Kidney epithelial cell (primary cell): ENCODE results near the gene DGKA. TPM values are rescaled to one million over a fixed set of nuclear protein-coding genes. Genes with fewer than 3 reads are reported as not detected.
A peak's percentile ranks its signal among the peaks of the same experiment; 100 is the strongest.

Experiments used
- DNase-seq: peaks from one replicate; pipeline ENCODE4 v3.0.0-alpha.2; 2010; ENCODE audit warnings: low read depth
- H3K27me3 ChIP-seq: 2 replicates; pipeline ENCODE4 v1.6.0; 2011; ENCODE audit warnings: low read length; ENCODE audit not compliant: control insufficient read depth, insufficient read depth
- H3K36me3 ChIP-seq: 2 replicates; pipeline ENCODE4 v1.5.1; 2011; ENCODE audit warnings: low read length; ENCODE audit not compliant: control insufficient read depth, insufficient read depth
- H3K4me3 ChIP-seq: 2 replicates; pipeline ENCODE4 v1.5.1; 2011; ENCODE audit warnings: low read depth, mild to moderate bottlenecking, control low read depth, low read length
- CTCF ChIP-seq: IDR thresholded peaks from 2 replicates; pipeline ENCODE4 v1.5.1; 2011; ENCODE audit warnings: mild to moderate bottlenecking, moderate library complexity, low read length, control low read depth, inconsistent platforms; ENCODE audit not compliant: insufficient read depth, poor library complexity, severe bottlenecking
- total RNA-seq: library from RNA; depleted of rRNA; stranded (reverse); fragments of >200 nt; gene quantifications from 2 replicates; pipeline ENCODE4 v1.2.3, GENCODE V29; 2015

Gene DGKA
- total RNA-seq, 1 donor from 2014 or later, result 59.4 TPM

- no peak for DNase-seq
- peak within 1 kb of the TSS; percentile 86 for H3K4me3 ChIP-seq
- TF ChIP-seq CTCF, result no peak
- no peaks in the 10 kb centered on the region for H3K27me3 ChIP-seq
- H3K36me3 ChIP-seq, result no peaks in the 10 kb centered on the region
These were observed 3.1 kb upstream of the DGKA start, which contains the start of gene PYM1 for GRCh38 chr12:55927588-55928502. TSS of gene PYM1 (minus strand) at chr12:55927894. CDS start at chr12:55927761, 133 bp downstream.

- no peak overlapping the region for H3K4me3 ChIP-seq
- DNase-seq, result no peak
- no peak for TF ChIP-seq CTCF
These were observed 1.6 kb upstream of the DGKA start for GRCh38 chr12:55929306-55929791.

GRCh38 chr12:55931317-55931779 lies 386 bp downstream of the DGKA start:
- DNase-seq, result no peak
- TF ChIP-seq CTCF, result no peak
- no peaks in the 10 kb centered on the region for H3K36me3 ChIP-seq

More at GRCh38 chr12:55929306-55929791, 1.6 kb upstream of the DGKA start:
- Histone ChIP-seq H3K27me3 (no peaks in the 10 kb centered on the region), H3K36me3 (no peaks in the 10 kb centered on the region)

DNA sequence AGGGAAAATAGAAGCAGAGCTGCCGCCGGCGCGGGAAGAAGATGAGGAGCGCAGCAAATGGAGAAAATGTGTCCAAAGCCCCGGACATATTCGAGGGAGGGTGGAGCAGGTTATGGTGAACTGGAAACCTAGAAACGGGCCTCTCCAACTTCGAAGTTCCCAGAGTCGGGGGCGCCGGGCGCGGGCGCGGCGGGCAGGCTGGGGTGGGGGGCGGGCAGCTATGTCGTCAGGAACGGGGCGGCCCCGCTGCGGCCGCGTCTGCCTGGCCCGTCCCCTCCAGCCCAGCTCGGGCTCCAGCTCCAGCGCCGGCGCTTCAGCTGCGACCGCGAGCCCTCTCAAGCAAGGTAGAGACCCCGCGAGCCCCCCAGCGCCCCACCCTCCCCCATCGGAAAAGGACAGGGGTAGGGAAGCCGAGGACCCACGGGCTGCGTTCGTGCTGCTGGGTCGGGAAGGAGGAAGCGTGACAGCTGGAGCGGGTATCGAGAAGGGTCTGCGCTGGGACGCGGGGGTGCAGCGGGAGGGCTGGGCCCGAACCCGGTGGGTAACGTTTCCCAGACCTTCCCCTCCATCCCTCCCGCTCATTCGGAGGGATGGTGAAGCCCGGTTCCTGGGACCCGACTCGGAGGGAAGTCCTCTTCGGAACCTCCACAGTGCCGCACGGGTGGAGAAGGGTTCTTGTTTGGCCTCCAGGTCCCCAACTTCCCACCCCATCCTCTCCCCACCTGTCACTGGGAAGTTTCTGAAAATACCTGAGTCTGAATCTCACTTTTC lies 1.0 kb downstream of the DGKA start:
- no peaks in the 10 kb centered on the region for H3K27me3 ChIP-seq
- no peaks in the 10 kb centered on the region for H3K36me3 ChIP-seq
- no peak for TF ChIP-seq CTCF
- no peak for DNase-seq
- H3K4me3 ChIP-seq, result peak overlapping the region; percentile 59

More at GRCh38 chr12:55931317-55931779, 386 bp downstream of the DGKA start:
- peak overlapping the region; percentile 59 for H3K4me3 ChIP-seq
- no peaks in the 10 kb centered on the region for H3K27me3 ChIP-seq

DNA sequence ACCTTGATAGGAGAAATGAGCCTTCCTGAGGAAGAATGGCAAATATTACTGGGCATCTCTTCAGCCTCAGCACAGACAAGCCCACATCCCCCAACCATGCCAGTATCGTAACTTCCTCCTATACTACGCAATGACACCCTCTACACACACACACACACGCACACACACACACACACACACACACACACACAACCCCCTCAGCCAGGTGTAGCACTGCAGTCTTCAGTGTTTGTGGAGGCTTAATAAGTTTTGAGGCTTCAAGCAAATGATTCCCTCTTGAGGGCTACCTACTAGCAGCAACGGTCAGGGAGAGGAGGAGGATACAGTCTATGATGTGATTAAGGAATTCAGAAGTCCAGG lies 1.6 kb downstream of the DGKA start:
- no peaks in the 10 kb centered on the region for H3K27me3 ChIP-seq
- no peaks in the 10 kb centered on the region for H3K36me3 ChIP-seq
- no peak for DNase-seq
- no peak for TF ChIP-seq CTCF
- peak overlapping the region; percentile 59 for H3K4me3 ChIP-seq
